ENCODE data around the gene TGFBI. TPM values are rescaled to one million over a fixed set of nuclear protein-coding genes. Genes with fewer than 3 reads are reported as not detected.

TGFBI gene
- total RNA-seq, 1 donor from 2014 or later: 43.2 TPM

GRCh38 chr5:136014049-136015002, 14.5 kb upstream of the TGFBI start:
- TF ChIP-seq, protein P1, sequence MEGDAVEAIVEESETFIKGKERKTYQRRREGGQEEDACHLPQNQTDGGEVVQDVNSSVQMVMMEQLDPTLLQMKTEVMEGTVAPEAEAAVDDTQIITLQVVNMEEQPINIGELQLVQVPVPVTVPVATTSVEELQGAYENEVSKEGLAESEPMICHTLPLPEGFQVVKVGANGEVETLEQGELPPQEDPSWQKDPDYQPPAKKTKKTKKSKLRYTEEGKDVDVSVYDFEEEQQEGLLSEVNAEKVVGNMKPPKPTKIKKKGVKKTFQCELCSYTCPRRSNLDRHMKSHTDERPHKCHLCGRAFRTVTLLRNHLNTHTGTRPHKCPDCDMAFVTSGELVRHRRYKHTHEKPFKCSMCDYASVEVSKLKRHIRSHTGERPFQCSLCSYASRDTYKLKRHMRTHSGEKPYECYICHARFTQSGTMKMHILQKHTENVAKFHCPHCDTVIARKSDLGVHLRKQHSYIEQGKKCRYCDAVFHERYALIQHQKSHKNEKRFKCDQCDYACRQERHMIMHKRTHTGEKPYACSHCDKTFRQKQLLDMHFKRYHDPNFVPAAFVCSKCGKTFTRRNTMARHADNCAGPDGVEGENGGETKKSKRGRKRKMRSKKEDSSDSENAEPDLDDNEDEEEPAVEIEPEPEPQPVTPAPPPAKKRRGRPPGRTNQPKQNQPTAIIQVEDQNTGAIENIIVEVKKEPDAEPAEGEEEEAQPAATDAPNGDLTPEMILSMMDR (IDR thresholded peaks at IDR 0.05): no peak
- peak in 1 of 2 donors; percentile 13 for TF ChIP-seq POLR2AphosphoS5 (IDR thresholded peaks at IDR 0.05; ENCODE audit: insufficient read depth in 1 of 2, low read depth in 1 of 2)
- no peaks in the 10 kb centered on the region for H3K36me3 ChIP-seq
- H3K9me3 ChIP-seq: no peaks in the 10 kb centered on the region
- H3K27me3 ChIP-seq: no peaks in the 10 kb centered on the region
- no peak for DNase-seq (ENCODE audit: extremely low spot score in 2 of 2)
- H3K27ac ChIP-seq: no peak overlapping the region
- H3K4me3 ChIP-seq: no peak overlapping the region
- intact Hi-C loops (cut with DNase I): no loop called here
- H3K4me1 ChIP-seq: peaks cover 32% of the 10 kb centered on the region

DNA sequence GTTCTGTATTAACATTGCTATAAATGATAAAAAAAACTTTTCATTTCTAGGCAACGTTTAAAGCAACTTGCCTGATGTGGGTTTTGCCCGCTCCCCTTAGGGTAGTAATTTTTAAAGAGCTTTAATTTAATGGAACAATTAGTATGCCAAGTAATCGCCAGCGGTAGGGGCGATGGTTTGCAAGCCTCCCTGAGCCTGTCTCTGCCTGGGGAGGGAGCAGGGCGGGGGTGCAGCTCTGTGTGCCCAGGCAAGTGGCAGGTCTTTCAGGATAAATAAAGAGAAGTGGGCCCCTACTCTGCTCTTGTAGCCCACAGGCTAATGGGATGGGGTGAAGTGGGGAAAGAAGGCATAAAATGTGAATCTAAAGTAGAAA, 13.8 kb upstream of the TGFBI start:
- no peaks in the 10 kb centered on the region for H3K36me3 ChIP-seq
- intact Hi-C loops (cut with DNase I): no loop called here
- no peak overlapping the region for H3K4me3 ChIP-seq
- no peak for DNase-seq (ENCODE audit: extremely low spot score in 2 of 2)
- no peaks in the 10 kb centered on the region for H3K9me3 ChIP-seq
- H3K4me1 ChIP-seq: peaks cover 38% of the 10 kb centered on the region
- TF ChIP-seq POLR2A (IDR thresholded peaks at IDR 0.05) (no peak), POLR2AphosphoS5 (IDR thresholded peaks at IDR 0.05; ENCODE audit: insufficient read depth in 1 of 2, low read depth in 1 of 2) (no peak)
- TF ChIP-seq, protein P1 (IDR thresholded peaks at IDR 0.05): no peak
- no peak overlapping the region for H3K27ac ChIP-seq
- no peaks in the 10 kb centered on the region for H3K27me3 ChIP-seq

GRCh38 chr5:136015966-136016650, 12.7 kb upstream of the TGFBI start:
- intact Hi-C loops (cut with DNase I): no loop called here
- Histone ChIP-seq H3K27me3 (no peaks in the 10 kb centered on the region), H3K4me3 (no peak overlapping the region), H3K9me3 (no peaks in the 10 kb centered on the region), H3K4me1 (peaks cover 45% of the 10 kb centered on the region), H3K27ac (no peak overlapping the region), H3K36me3 (no peaks in the 10 kb centered on the region)
- TF ChIP-seq POLR2A (IDR thresholded peaks at IDR 0.05) (no peak), POLR2AphosphoS5 (IDR thresholded peaks at IDR 0.05; ENCODE audit: insufficient read depth in 1 of 2, low read depth in 1 of 2) (no peak)
- TF ChIP-seq, protein P1 (IDR thresholded peaks at IDR 0.05): no peak
- no peak for DNase-seq (ENCODE audit: extremely low spot score in 2 of 2)

- no peak overlapping the region for H3K4me3 ChIP-seq
- no peaks in the 10 kb centered on the region for H3K9me3 ChIP-seq
- no peak for DNase-seq (ENCODE audit: extremely low spot score in 2 of 2)
- TF ChIP-seq, protein P1 (IDR thresholded peaks at IDR 0.05): no peak
- TF ChIP-seq POLR2A (IDR thresholded peaks at IDR 0.05) (no peak), POLR2AphosphoS5 (IDR thresholded peaks at IDR 0.05; ENCODE audit: insufficient read depth in 1 of 2, low read depth in 1 of 2) (no peak)
- no peaks in the 10 kb centered on the region for H3K27me3 ChIP-seq
- intact Hi-C loops (cut with DNase I): no loop called here
- peaks cover 38% of the 10 kb centered on the region for H3K4me1 ChIP-seq
- no peaks in the 10 kb centered on the region for H3K36me3 ChIP-seq
- no peak overlapping the region for H3K27ac ChIP-seq
These were observed 11.8 kb upstream of the TGFBI start for GRCh38 chr5:136016945-136017530.
